Hepatocyte (in vitro differentiated cells): ENCODE data around the gene CFAP73.

ENCODE experiments used
- CTCF ChIP-seq: fragments of 200-600 bp; sonication (generic); IDR thresholded peaks from 2 replicates; pipeline ENCODE4 v1.5.1; 2016; ENCODE audit warnings: antibody characterized with exemption, mild to moderate bottlenecking; ENCODE audit not compliant: poor library complexity
- EZH2 ChIP-seq: fragments of 200-600 bp; sonication (generic); IDR thresholded peaks from 2 replicates; pipeline ENCODE4 v1.6.1; 2016; ENCODE audit warnings: antibody characterized with exemption, mild to moderate bottlenecking, borderline replicate concordance

GRCh38 chr12:113184900-113185179 lies 35.3 kb downstream of the CFAP73 start:
- TF ChIP-seq CTCF (no peak), EZH2 (no peak)
